KOPT-K1 (cell line): ENCODE results near the gene RSPH6A.

Source experiments
- H3K27ac ChIP-seq: fragments of 200-600 bp; sonication (generic); 2 replicates; pipeline ENCODE4 v1.5.1; 2016; ENCODE audit warnings: antibody characterized with exemption, mild to moderate bottlenecking, low read depth, low read length; ENCODE audit not compliant: poor library complexity, severe bottlenecking
- H3K36me3 ChIP-seq: fragments of 200-600 bp; sonication (generic); 2 replicates; pipeline ENCODE4 v1.5.1; 2017; ENCODE audit warnings: antibody characterized with exemption, mild to moderate bottlenecking, low read length, moderate library complexity; ENCODE audit not compliant: insufficient read depth
- H3K9me3 ChIP-seq: fragments of 200-600 bp; sonication (generic); 2 replicates; pipeline ENCODE4 v1.5.1; 2017; ENCODE audit warnings: antibody characterized with exemption, low read length, mild to moderate bottlenecking; ENCODE audit not compliant: insufficient read depth, poor library complexity, severe bottlenecking

Gene RSPH6A

GRCh38 chr19:45834970-45835369, 19.9 kb upstream of the RSPH6A start:
- Histone ChIP-seq H3K27ac (no peak overlapping the region), H3K9me3 (no peaks in the 10 kb centered on the region), H3K36me3 (peaks cover 97% of the 10 kb centered on the region)

- no peaks in the 10 kb centered on the region for H3K9me3 ChIP-seq
- no peak overlapping the region for H3K27ac ChIP-seq
- H3K36me3 ChIP-seq: peaks cover 97% of the 10 kb centered on the region
Measured at GRCh38 chr19:45828945-45829344, 13.8 kb upstream of the RSPH6A start.

GRCh38 chr19:45828523-45828922, 13.4 kb upstream of the RSPH6A start:
- peaks cover 97% of the 10 kb centered on the region for H3K36me3 ChIP-seq
- H3K27ac ChIP-seq: no peak overlapping the region
- no peaks in the 10 kb centered on the region for H3K9me3 ChIP-seq

- H3K27ac ChIP-seq: no peak overlapping the region
Measured at GRCh38 chr19:45827459-45828093, 12.5 kb upstream of the RSPH6A start.

GRCh38 chr19:45826934-45827333, 11.8 kb upstream of the RSPH6A start:
- H3K36me3 ChIP-seq: peaks cover 97% of the 10 kb centered on the region
- no peaks in the 10 kb centered on the region for H3K9me3 ChIP-seq
- no peak overlapping the region for H3K27ac ChIP-seq

More at GRCh38 chr19:45827459-45828093, 12.5 kb upstream of the RSPH6A start:
- Histone ChIP-seq H3K36me3 (peaks cover 97% of the 10 kb centered on the region), H3K9me3 (no peaks in the 10 kb centered on the region)

GRCh38 chr19:45825917-45826893, 11.1 kb upstream of the RSPH6A start:
- Histone ChIP-seq H3K9me3 (no peaks in the 10 kb centered on the region), H3K36me3 (peaks cover 97% of the 10 kb centered on the region), H3K27ac (no peak overlapping the region)

- Histone ChIP-seq H3K36me3 (peaks cover 98% of the 10 kb centered on the region), H3K27ac (peak overlapping the region; percentile 57), H3K9me3 (no peaks in the 10 kb centered on the region)
Measured at GRCh38 chr19:45825263-45825605, 10.1 kb upstream of the RSPH6A start.

- Histone ChIP-seq H3K9me3 (no peaks in the 10 kb centered on the region), H3K27ac (peak overlapping the region; percentile 57), H3K36me3 (peaks cover 98% of the 10 kb centered on the region)
Measured at GRCh38 chr19:45824531-45825262, 9.6 kb upstream of the RSPH6A start.

- Histone ChIP-seq H3K36me3 (peaks cover 98% of the 10 kb centered on the region), H3K27ac (peak overlapping the region; percentile 57), H3K9me3 (no peaks in the 10 kb centered on the region)
Measured at GRCh38 chr19:45824041-45824471, 8.9 kb upstream of the RSPH6A start.

GRCh38 chr19:45823182-45823581, 8.1 kb upstream of the RSPH6A start:
- H3K9me3 ChIP-seq: no peaks in the 10 kb centered on the region
- H3K36me3 ChIP-seq: peaks cover 91% of the 10 kb centered on the region
- H3K27ac ChIP-seq: no peak overlapping the region

- no peaks in the 10 kb centered on the region for H3K9me3 ChIP-seq
- H3K27ac ChIP-seq: no peak overlapping the region
- peaks cover 86% of the 10 kb centered on the region for H3K36me3 ChIP-seq
Measured at GRCh38 chr19:45822716-45823115, 7.6 kb upstream of the RSPH6A start.

- Histone ChIP-seq H3K36me3 (peaks cover 75% of the 10 kb centered on the region), H3K27ac (no peak overlapping the region), H3K9me3 (no peaks in the 10 kb centered on the region)
Measured at GRCh38 chr19:45821570-45821969, 6.5 kb upstream of the RSPH6A start.

GRCh38 chr19:45821103-45821521, 6.0 kb upstream of the RSPH6A start:
- H3K36me3 ChIP-seq: peaks cover 72% of the 10 kb centered on the region
- H3K9me3 ChIP-seq: no peaks in the 10 kb centered on the region
- H3K27ac ChIP-seq: no peak overlapping the region

GRCh38 chr19:45820413-45821102, 5.5 kb upstream of the RSPH6A start:
- no peaks in the 10 kb centered on the region for H3K9me3 ChIP-seq
- H3K27ac ChIP-seq: no peak overlapping the region
- H3K36me3 ChIP-seq: peaks cover 72% of the 10 kb centered on the region
